Thyroid gland (tissue), 4 donors: ENCODE results near the gene KIF5C.

Experiments used
- POLR2A ChIP-seq, 2 donors: fragments of 450-650 bp; IDR thresholded peaks; one replicate each; pipeline ENCODE4 v1.6.1; 2017; ENCODE audit warnings: antibody characterized with exemption in 2 of 2, mild to moderate bottlenecking in 2 of 2, moderate library complexity in 1 of 2
- TF ChIP-seq, protein P1 (sequence below), 6 experiments: fragments of 200-600 bp in 3 of 6; fragments of 450-650 bp in 3 of 6; sonication (generic) in 3 of 6; IDR thresholded peaks; one replicate each; pipeline ENCODE4 v1.5.1; 2016 to 2019; ENCODE audit warnings: antibody characterized with exemption in 6 of 6, mild to moderate bottlenecking in 2 of 6, inconsistent platforms in 1 of 6, moderate library complexity in 1 of 6

GRCh38 chr2:148893906-148894305 lies 18.9 kb downstream of the KIF5C start:
- TF ChIP-seq, protein P1, sequence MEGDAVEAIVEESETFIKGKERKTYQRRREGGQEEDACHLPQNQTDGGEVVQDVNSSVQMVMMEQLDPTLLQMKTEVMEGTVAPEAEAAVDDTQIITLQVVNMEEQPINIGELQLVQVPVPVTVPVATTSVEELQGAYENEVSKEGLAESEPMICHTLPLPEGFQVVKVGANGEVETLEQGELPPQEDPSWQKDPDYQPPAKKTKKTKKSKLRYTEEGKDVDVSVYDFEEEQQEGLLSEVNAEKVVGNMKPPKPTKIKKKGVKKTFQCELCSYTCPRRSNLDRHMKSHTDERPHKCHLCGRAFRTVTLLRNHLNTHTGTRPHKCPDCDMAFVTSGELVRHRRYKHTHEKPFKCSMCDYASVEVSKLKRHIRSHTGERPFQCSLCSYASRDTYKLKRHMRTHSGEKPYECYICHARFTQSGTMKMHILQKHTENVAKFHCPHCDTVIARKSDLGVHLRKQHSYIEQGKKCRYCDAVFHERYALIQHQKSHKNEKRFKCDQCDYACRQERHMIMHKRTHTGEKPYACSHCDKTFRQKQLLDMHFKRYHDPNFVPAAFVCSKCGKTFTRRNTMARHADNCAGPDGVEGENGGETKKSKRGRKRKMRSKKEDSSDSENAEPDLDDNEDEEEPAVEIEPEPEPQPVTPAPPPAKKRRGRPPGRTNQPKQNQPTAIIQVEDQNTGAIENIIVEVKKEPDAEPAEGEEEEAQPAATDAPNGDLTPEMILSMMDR (IDR thresholded peaks at IDR 0.05) = no peak
- no peak for TF ChIP-seq POLR2A (IDR thresholded peaks at IDR 0.05)
